HG02763 (cell line): ENCODE results near the gene KRT74.
"Not testable (repeated sequence)": the region's sequence is repeated elsewhere in the genome, so short reads cannot be mapped to it uniquely, and the experiment has no call there.

Source experiments
- ATAC-seq: cut with Tn5 transposase; IDR thresholded peaks from one replicate; pipeline ENCODE4 v1.9.1; 2021; ENCODE audit warnings: mild to moderate bottlenecking, moderate library complexity; ENCODE audit not compliant: unreplicated experiment

Gene KRT74

DNA sequence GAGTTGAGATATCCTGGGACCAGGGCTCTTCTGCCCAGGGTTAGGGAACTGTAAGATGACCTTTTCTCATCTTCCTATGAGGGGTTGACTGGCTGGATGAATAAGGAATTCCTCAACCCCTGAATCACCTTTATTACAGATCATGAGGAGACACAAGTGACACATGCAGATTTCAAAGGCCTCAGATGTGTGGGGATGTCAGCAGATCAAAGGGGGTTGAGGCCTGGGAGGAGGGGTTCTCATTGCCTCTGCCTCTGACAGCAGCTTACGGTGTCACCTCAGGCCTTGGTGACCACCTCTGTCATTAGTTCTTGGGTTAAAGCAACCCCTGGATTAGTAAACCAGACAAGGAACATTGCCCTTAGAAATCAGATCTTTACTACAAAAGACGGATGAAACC lies 29.7 kb upstream of the KRT74 start:
- ATAC-seq: no peak

DNA sequence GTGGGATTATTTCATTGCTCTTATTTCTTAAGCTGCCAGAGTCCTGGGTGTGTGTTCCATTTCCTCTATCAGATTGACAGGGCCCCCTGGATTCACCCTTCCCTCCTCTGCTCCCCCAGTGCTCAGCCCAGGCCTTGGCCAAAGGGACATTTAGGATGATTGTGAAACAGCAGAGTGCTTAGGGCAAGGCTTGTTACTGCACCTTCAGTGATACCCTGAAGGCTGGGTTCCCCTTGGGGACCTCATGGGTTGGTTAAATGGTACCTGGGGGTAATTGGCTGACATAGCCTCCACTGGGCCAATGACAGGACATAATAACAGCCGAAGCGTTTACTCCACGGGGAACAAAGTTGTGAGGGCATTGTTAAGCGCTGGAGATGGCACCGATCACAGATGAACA lies 28.9 kb upstream of the KRT74 start:
- ATAC-seq: no peak

DNA sequence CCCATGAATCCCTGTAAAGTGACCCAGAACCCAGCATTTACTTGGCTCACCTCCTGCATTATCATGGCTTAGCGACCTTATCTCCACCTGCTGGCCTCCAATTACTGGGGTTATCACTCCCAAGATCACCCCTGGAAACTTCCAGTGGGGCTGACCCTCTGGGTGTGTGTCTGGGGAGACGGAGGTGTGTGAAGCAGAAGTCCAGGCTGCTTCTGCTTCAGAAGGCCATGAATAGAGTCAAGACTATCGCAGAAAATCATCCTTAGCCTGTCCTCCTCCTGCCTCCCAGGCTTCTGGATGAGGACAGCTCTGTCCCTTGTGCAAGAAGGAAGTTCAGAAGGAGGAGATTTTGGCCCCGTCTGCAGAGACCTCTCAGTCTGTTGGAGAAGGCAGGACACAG lies 28.0 kb upstream of the KRT74 start:
- no peak for ATAC-seq

DNA sequence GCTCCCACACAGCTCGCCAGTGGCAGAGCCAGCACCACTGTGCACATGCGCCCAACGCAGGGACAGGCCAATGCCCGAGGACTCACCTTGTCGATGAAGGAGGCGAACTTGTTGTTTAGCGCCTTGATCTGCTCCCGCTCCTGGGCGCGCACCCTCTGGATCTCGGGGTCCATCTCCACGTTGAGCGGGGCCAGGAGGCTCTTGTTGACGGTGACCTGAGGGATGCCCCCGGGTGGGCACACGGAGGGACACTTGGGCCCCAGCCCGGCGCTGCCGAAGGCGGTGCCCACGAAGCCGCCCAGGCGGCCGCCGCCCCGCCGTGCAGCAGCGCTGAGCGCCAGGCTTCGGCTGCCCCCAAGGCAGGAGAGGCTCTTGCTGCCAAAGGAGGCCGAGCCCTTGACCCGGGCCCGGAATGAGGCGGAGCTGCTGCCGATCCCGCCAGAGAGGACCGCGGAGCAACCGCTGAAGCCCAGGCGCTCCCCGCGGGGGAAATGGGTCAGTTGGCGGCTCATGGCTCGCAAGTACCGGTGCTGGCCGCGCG lies 27.4 kb upstream of the KRT74 start, which contains the start of gene KRT72:
Gene KRT72 (minus strand): TSS at position 523 of the 541 bp plus-strand sequence. CDS start 11 bp downstream, at position 512.
- no peak for ATAC-seq

DNA sequence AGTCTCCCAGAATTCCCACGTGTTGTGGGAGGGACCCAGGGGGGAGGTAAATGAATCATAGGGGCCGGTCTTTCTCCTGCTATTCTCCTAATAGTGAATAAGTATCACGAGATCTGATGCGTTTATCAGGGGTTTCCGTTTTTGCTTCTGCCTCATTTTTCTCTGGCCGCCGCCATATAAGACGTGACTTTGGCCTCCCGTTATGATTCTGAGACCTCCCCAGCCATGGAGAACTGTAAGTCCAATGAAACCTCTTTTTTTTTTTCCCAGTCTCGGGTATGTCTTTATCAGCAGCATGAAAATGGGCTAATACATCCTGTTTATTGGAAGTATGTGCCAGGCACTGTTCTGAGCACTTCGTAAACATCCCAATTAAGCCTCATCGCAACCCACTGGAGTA lies 26.8 kb upstream of the KRT74 start:
- ATAC-seq: no peak

DNA sequence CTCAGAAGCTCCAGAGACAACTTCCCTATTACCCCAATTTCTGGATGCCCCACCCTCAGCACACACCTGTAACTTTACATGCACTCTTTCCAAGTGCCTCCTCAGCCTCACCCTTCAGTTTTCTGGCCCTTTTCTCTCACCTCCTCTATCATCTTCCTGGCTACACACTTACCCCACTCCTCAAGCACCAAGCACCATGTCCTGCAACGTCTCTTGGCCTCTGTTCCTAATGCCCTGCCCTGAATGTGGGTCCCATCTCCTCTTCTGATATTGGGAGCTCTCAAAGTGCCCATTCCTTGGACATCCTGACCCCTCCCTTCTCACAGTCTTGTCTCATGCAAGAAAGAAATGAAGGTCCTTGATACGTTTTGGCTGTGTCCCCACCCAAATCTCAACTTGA lies 26.4 kb upstream of the KRT74 start:
- ATAC-seq: no peak

DNA sequence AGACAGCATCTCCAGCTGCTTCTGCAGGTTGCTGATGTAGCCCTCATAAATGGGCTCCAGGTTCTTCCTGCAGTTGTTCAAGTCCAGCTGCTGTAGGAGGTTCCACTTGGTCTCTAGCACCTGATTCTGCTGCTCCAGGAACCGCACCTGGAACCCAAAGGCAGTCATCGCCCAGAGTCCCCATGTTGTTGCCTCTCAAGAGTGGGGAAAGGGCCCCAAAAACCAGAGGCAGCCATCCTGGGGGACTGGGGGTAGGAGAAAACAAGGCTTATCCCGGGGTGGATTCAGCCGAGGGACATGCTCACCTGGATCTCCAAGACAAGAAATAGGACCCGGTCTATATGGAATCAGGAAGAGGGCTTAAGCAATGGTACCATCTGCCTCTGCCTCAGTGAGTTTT lies 25.3 kb upstream of the KRT74 start:
- no peak for ATAC-seq

DNA sequence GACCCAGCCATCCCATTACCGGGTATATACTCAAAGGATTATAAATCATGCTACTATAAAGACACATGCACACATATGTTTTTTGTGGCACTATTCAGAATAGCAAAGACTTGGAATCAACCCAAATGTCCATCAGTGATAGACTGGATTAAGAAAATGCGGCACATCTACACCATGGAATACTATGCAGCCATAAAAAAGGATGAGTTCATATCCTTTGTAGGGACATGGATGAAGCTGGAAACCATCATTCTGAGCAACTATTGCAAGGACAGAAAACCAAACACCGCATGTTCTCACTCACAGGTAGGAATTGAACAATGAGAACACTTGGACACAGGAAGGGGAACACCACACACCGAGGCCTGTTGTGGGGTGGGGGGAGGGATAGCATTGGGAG lies 20.6 kb upstream of the KRT74 start:
- ATAC-seq: not testable (repeated sequence)

DNA sequence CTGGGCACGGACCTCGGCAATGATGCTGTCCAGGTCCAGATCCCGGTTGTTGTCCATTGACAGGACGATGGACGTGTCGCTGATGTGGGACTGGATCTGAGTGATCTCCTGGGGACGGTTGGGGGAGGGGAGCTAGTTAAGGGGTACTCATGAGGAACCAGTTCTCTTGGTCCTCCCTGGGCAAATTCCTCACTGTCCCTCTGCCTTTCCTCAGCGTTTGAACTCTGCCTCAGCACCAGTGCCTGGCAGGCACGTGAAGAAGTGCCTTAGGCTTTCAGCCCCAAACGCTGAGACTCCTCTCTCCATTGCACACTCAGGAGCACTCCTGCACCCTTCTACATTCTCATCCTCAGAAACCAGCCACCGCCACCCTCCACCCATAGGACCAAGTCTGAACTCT lies 17.9 kb upstream of the KRT74 start:
- no peak for ATAC-seq

DNA sequence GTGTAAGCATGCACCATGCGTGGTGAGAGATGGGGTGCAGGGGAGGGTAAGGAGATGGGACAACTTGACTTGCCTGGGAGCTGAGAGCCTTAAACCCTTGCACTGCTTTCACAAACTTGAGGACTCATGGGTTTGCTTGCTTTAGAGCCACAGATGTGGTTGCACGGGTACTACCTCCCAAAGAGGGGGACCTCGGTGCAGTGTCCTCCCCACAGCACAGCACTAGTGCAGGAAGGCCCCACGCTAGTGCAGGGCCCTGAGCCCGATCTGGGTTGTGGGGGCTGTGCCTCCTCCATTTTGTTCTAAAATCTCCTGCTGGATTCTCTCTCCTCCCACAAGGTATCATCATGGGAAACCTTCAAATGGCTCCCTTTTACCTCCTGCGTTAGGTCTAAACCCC lies 16.4 kb upstream of the KRT74 start:
- no peak for ATAC-seq

DNA sequence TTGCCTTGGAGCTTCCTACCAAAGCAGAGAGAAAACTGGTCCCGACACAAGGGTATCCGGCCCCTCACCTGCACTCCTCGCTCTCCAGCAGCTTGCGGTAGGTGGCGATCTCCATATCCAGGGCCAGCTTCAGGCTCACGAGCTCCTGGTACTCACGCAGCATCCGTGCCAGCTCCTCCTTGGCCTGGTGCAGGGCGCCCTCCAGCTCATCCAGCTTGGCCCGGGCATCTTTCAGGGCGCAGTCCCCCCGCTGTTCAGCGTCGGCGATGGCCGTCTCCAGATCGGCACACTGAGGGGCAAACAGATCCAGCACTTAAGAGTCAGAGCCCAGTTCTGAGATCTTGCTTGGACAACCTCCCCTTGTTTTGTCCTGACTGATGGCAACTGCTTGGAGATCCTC lies 13.9 kb upstream of the KRT74 start:
- no peak for ATAC-seq

DNA sequence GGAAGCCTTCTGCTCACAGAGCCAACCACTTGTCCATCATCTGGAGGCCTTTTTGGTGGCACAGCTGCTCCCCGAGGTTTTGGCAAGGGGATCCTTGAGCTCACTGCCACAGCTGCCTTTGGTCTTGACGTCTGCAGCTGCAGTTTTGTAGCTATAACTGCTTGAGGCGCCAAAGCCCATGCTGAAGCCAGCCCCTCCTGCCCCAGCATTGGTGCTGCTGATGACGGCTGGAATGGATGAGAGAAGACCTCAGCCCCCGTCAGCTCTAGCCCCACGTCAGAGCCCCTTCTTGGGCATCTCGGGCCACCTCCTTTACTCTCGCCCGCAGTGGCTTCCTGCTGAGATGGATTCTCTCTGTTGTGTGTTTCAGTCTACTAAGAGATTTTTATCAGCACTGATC lies 12.3 kb upstream of the KRT74 start:
- ATAC-seq: no peak

DNA sequence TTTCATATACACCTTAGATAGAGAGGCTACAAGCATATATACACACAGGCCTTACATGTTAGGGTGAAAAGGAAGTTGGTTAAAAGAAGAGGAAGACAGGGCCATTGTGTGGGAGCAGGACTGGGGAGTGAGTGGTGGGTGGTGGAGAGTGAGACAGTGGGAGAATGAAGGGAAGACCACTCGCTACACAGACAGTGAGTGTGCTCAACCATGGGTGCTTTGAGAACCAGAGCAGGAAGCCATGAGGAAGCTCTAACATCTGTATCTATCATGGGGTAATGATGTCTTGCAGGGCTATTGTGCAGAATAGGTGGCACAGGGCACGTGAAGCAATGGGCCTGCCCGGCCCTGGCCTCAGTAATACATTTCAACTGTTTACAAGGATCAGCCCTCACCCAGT lies 11.4 kb upstream of the KRT74 start:
- no peak for ATAC-seq

DNA sequence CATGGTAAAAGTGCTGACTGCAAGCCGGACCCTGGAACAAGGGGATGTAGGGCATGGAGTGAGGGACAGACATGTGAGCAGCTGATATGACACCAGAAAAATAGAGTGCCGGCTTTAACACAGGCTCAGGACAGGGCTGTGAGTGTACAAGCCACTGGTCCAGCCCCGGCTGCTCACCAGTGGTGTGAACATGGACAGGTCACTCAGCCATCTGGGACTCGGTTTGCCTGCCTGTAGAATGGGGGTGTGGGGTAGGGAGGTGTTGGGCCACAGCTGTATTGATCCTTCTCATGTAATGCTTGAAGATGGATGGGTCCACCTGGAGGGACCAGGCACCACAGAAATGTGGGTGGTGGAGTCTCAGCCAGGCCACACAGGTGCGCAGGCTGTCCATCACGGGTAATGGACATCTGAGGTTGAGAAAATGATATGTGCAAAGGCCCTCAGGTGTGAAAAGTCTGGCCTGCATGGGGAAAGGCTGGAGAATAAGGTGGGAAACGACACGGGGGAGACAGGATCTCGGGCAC lies 10.6 kb upstream of the KRT74 start:
- ATAC-seq: no peak

DNA sequence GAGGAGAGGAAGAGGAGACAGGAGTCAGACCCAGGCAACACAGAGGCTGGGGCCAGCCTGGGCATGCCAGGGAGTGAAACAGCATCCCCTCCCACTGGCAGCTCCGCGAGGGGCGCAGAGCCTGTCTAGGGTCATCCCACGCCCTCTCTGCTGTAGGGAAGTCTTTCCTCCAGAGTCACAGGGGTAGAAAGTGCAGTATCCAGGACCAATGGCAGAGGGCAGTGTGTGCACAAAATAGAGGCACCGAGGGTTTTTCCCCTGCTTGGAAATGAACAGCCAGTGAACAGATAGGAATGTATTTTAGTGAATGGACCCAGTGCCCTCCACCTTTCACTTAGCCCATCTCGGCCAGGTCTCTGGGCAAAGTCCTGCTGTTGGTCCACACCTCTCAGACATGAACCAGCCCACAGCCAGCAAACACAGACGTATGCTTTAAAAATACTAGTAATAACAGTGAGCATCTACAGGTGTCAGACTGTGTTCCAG lies 9.4 kb upstream of the KRT74 start:
- ATAC-seq: no peak

DNA sequence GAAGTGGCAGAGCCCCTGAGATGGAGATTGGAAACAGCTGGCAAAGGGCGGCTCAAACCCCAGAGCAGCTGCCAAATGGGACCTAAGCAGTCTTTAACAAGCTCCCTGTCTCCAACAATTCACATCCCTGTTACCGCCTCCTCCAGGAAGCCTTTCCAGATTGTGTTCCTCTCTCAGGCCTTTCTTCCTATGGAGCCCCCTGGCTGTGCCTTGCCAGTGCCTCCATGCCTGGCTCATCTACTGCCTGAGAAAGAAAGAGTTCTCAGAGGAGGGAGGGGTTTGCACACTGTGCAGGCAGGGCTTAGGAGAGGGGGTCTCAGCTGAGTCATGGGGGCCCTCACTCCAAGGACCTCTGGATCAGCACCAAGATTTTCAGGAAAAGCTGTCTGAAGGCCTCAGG lies 8.8 kb upstream of the KRT74 start:
- ATAC-seq: no peak

DNA sequence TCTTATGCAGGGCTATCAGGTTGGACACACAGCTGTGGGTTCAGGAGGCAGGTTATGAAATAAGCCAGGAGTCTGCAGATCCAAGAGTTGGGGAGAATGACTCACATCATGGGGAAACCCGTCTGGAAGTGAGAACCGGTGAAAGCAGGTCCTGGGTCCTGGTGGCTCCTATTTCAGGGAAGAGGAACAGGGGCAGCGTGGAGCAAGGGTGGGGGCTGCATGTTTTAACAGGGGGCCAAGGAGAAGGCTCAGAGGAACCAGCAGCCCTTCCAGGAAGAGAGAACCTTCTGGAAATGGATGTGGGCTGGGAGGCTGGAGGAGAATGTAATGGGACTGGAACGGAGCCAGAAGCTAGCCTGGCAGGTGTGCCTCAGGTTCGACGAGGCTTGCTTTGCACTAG lies 7.8 kb upstream of the KRT74 start:
- ATAC-seq: no peak

DNA sequence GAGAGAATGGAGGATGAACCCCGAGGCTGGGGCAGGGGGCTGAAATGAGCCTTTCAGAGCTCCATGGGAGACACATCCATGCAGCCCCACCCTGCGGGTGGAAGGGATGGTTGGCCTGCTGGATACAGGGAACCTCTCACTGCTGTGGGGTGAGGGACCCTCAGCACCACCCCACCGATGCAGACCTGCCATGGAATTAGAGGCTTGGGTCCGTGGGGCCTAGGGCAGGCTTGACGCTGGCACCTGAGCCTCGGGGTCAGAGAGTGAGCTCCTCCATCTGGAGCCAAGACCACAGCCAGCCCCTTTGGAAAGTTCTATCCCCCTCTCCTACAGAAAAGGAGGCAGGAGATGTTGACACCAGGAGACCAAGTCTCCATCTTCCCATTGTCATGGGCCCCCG lies 7.4 kb upstream of the KRT74 start:
- ATAC-seq: no peak

DNA sequence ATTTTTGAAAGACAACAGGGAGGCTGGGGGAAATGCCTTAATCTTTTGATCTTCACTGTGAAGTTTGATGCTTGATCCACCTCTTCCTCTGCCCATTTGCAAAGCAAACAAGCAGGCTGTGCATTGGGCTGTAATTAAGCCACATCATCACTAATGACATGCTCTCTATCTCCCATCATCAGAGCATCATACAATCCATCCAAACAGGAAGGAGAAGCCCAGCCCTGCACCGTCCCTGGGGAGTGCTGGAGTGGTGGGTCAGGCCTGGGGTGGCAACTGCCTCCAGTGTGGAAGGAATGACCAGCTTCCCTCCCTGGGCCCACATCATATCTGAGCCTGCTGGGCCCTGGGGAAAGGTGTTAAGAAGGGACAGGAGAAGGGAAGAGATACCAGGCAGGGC lies 6.9 kb upstream of the KRT74 start:
- ATAC-seq: no peak

DNA sequence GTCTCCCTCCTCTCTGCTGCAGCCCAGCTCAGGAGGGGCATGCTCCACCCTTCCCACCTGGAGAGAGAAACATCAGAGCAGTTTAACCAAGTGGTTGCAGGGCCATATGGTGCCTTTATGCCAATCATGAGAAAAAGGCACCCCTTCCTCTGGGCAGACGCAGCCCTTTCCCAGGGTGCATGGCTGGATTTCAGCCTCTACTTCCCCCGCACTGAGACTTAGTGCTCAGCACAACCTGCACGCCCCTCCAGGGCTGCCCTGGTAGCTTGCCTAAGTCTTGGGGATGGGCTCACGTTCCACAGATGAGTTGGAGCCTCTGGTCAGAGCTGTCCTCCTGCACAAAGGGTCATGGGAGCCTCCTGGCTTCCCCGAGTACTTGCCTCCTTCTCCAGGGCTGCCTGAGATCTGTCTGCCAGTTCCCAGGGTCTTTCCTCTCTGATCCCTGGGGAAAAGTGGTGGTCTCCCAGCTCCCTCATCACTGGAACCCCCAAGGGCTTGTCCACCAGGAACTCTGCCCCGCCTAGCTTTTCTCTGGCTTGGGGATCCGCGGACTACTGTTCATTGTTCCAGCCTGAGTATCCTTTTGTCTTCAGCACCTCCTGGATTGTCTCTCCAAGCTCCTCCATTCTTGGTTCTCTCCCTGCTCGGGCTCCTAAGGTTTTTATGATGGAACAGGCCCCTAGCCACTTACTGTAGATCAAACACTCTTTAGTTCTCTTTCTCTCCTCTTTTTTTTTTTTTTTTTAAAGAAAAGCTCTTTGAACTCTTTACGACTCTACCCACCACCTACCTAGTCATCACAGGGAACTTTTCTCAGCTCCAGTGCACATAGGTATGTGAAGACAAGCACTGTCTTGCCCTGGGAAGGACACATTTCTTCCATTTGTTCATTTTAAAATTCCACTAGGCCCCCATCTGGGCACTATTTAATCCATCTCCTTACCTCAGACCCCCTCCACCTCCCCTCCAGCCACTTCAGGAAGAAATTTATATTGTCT lies 6.1 kb upstream of the KRT74 start:
- no peak for ATAC-seq

DNA sequence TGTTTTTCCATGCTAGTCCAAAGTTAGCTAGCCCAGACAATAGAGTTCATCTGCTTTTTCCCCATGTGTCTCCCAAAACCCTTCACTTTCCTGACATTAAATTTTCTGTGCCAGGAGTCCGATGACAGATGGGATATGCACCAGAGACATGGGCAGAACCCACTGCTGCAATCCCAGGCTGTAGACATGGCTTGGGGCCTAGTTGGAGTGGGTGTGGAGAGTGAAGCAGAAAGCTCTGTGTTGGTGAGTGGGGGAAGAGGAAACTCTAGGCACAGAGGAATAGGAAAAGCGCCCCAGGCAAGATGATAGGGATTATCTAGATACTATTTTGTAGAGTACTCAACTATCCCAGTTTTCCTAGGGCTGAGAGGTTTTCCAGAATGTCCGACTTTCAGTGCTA lies 4.8 kb upstream of the KRT74 start:
- no peak for ATAC-seq

DNA sequence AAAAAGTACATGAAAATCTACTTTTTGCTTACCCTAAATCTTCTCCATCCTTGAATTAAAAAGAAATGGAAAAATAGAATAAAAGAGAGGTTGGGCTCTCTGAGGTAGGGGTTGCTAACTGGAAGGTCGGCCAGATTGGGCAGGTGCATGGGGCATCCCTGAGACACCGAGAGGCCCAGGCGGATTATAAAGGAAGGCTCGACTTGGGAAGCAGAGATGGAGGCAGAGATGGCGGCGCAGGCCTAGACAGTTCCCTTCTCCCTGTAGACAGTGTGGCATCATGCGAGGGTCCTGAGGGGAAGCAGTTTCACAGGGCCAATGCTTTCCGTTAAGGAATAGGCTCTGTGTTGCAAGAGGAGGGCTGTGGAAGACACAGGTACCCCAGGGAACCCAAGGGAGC lies 3.7 kb upstream of the KRT74 start:
- no peak for ATAC-seq
